Measurements from ENCODE around the gene GRIP1. TPM values are rescaled to one million over a fixed set of nuclear protein-coding genes. Genes with fewer than 3 reads are reported as not detected.

The GRIP1 gene
- total and polyA plus RNA-seq, 2 donors (not counting 3 experiments of a cell fraction or from before 2014, with no cell fraction given), result 0.04 to 0.69 TPM

DNA sequence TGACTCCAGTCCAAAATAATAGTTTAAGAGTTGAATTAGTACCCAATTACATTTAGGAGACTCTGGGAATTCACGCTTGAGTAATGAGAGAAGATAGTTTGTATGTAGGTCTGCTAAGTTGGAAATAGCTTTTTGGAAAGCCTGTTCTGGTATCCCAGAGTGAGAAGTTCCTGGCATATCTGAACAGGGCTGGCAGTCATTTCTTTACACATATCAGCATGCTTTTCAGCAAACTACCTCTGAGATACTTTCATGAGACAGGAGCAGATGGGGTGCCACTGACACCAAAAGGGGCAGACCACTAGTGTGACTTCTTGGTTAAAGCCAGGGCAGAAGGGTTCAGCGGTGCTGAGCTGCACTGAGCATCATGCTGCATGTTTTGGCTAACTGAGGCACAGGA is 45.1 kb upstream of the GRIP1 start:
- intact Hi-C loops (cut with micrococcal nuclease), result no loop called here
- no peak overlapping the region for H3K4me3 ChIP-seq (replicated peaks in 1 of 3; ENCODE audit: insufficient read depth in 1 of 3, low read depth in 1 of 3, low read length in 3 of 3)
- H3K4me1 ChIP-seq (ENCODE audit: control insufficient read depth, extremely low read depth, insufficient read depth, low read length), result no peaks in the 10 kb centered on the region
- peaks cover 0 to 3% of the 10 kb centered on the region in 2 experiments for H3K27me3 ChIP-seq (ENCODE audit: control insufficient read depth in 2 of 2, insufficient read depth in 2 of 2, low read length in 2 of 2)
- DNase-seq (ENCODE audit: low read depth, low spot score) (no peak), FAIRE-seq (no peak)
- dilution Hi-C loops (cut with MboI; ENCODE audit: extremely low pct_ligation_motif_present, low sequenced_read_pairs), result no loop called here
- no peaks in the 10 kb centered on the region for H3K9me3 ChIP-seq (replicated peaks; ENCODE audit: control insufficient read depth, insufficient read depth, low read length)
- H3K27ac ChIP-seq (ENCODE audit: insufficient read depth, low read depth, low read length), result no peak overlapping the region
- H3K79me2 ChIP-seq (ENCODE audit: control insufficient read depth, insufficient read depth, low read length), result no peaks in the 10 kb centered on the region
- no peaks in the 10 kb centered on the region for H3K9me1 ChIP-seq (replicated peaks; ENCODE audit: control insufficient read depth, extremely low read depth, insufficient read depth, low read length)
- no TSS peak for BruUV-seq (replicated peaks)
- ChIA-PET CTCF (no interaction called here), POLR2A (no interaction called here)
- TF ChIP-seq POLR2A (IDR thresholded peaks at IDR 0.05; ENCODE audit: low read depth, low read length) (no peak), EZH2 (IDR thresholded peaks at IDR 0.05; ENCODE audit: borderline replicate concordance, low read depth, low read length, severe bottlenecking) (no peak), GATA2 (IDR thresholded peaks at IDR 0.05; ENCODE audit: insufficient read depth, insufficient read length, low read depth, low read length) (no peak), CTCF (IDR thresholded peaks at IDR 0.05; ENCODE audit: extremely low read depth in 1 of 2, insufficient read depth in 1 of 2, low read depth in 1 of 2, low read length in 2 of 2) (no peak), FOS (IDR thresholded peaks at IDR 0.05; ENCODE audit: borderline replicate concordance, insufficient read depth, low read length) (no peak), MYC (IDR thresholded peaks at IDR 0.05; ENCODE audit: low read depth, low read length) (no peak), JUN (IDR thresholded peaks at IDR 0.05; ENCODE audit: borderline replicate concordance, insufficient read depth, insufficient read length, low read depth) (no peak), POLR2AphosphoS5 (IDR thresholded peaks at IDR 0.05; ENCODE audit: insufficient read depth, low read depth, low read length) (no peak)
- TF ChIP-seq, protein P1, sequence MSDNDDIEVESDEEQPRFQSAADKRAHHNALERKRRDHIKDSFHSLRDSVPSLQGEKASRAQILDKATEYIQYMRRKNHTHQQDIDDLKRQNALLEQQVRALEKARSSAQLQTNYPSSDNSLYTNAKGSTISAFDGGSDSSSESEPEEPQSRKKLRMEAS (IDR thresholded peaks at IDR 0.05; ENCODE audit: insufficient read depth, insufficient read length), result no peak
- H4K20me1 ChIP-seq (replicated peaks; ENCODE audit: control insufficient read depth, extremely low read depth, insufficient read depth, low read length), result no peaks in the 10 kb centered on the region
- H3K4me2 ChIP-seq (ENCODE audit: insufficient read depth, low read length), result no peak overlapping the region
- no peak overlapping the region for H2AFZ ChIP-seq (ENCODE audit: low read depth, low read length)
- no peaks in the 10 kb centered on the region for H3K36me3 ChIP-seq (ENCODE audit: control insufficient read depth in 2 of 2, extremely low read depth in 1 of 2, insufficient read depth in 2 of 2, low read length in 2 of 2)
- H3K9ac ChIP-seq (replicated peaks; ENCODE audit: extremely low read depth, insufficient read depth, low read length), result no peak overlapping the region

Data from endothelial cell of umbilical vein (primary cell).